Fibroblast of lung (primary cell): ENCODE data around the gene DPYD. TPM values are rescaled to one million over a fixed set of nuclear protein-coding genes. Genes with fewer than 3 reads are reported as not detected.

Source experiments
- DNase-seq, 2 donors: peaks; one replicate each; pipeline versions ENCODE4 v3.0.0 to v3.0.0-alpha.2; 2010; ENCODE audit warnings: low read depth in 2 of 2
- H2AFZ ChIP-seq: 2 replicates; pipeline ENCODE4 v1.5.1; 2012; ENCODE audit warnings: low read length, control low read depth, inconsistent platforms
- H3K27ac ChIP-seq: 2 replicates; pipeline ENCODE4 v1.5.1; 2011; ENCODE audit warnings: low read length, control low read depth; ENCODE audit not compliant: insufficient read depth
- H3K27me3 ChIP-seq: 2 replicates; pipeline ENCODE4 v1.5.1; 2011; ENCODE audit warnings: mild to moderate bottlenecking, low read length; ENCODE audit not compliant: control insufficient read depth, insufficient read depth
- H3K36me3 ChIP-seq: 2 replicates; pipeline ENCODE4 v1.5.1; 2011; ENCODE audit warnings: low read length; ENCODE audit not compliant: control insufficient read depth, insufficient read depth
- H3K4me1 ChIP-seq: 2 replicates; pipeline ENCODE4 v1.5.1; 2011; ENCODE audit warnings: low read length; ENCODE audit not compliant: control insufficient read depth, insufficient read depth; ENCODE audit errors: extremely low read depth
- H3K4me2 ChIP-seq: 2 replicates; pipeline ENCODE4 v1.5.1; 2011; ENCODE audit warnings: low read length, control low read depth; ENCODE audit not compliant: insufficient read depth; ENCODE audit errors: extremely low read depth
- H3K4me3 ChIP-seq, 4 experiments: fragments of 200-600 bp in 1 of 4; sonication (generic) in 1 of 4; replicated peaks in 1 of 4; 2 replicates each; pipeline ENCODE4 v1.5.1; 2011 to 2016; ENCODE audit warnings: low read length in 4 of 4, low read depth in 3 of 4, mild to moderate bottlenecking in 3 of 4, control low read depth in 2 of 4, inconsistent platforms in 1 of 4, mixed read lengths in 1 of 4; ENCODE audit not compliant: insufficient read depth in 1 of 4; ENCODE audit errors: control extremely low read depth in 1 of 4
- H3K79me2 ChIP-seq: 2 replicates; pipeline ENCODE4 v1.5.1; 2012; ENCODE audit warnings: mild to moderate bottlenecking, low read length, inconsistent platforms; ENCODE audit not compliant: control insufficient read depth, insufficient read depth
- H3K9ac ChIP-seq: 2 replicates; pipeline ENCODE4 v1.5.1; 2011; ENCODE audit warnings: mild to moderate bottlenecking, low read length, control low read depth; ENCODE audit not compliant: insufficient read depth
- H3K9me3 ChIP-seq: 2 replicates; pipeline ENCODE4 v1.5.1; 2012; ENCODE audit warnings: low read depth, low read length; ENCODE audit not compliant: control insufficient read depth, insufficient read depth
- H4K20me1 ChIP-seq: 2 replicates; pipeline ENCODE4 v1.5.1; 2011; ENCODE audit warnings: low read length; ENCODE audit not compliant: control insufficient read depth, insufficient read depth; ENCODE audit errors: extremely low read depth
- CTCF ChIP-seq, 2 donors: IDR thresholded peaks in 1 of 2; conservative IDR thresholded peaks in 1 of 2; 1 replicate in 1 of 2; 2 replicates in 1 of 2; pipeline ENCODE4 v1.5.1; 2011 to 2012; ENCODE audit warnings: low read length in 2 of 2, control low read depth in 1 of 2, inconsistent platforms in 1 of 2, low read depth in 1 of 2, mild to moderate bottlenecking in 1 of 2
- EZH2 ChIP-seq: IDR thresholded peaks from 2 replicates; pipeline ENCODE4 v1.5.1; 2012; ENCODE audit warnings: low read length, control low read depth, mild to moderate bottlenecking; ENCODE audit errors: missing control alignments
- polyA plus RNA-seq, 2 donors: library from polyadenylated mRNA; depleted of rRNA in 1 of 2; stranded (reverse) in 1 of 2; unstranded in 1 of 2; fragments of >200 nt; gene quantifications; 2 replicates each; pipeline ENCODE4 v1.2.1, GENCODE V29; 2011 to 2012; ENCODE audit warnings: missing spikeins in 1 of 2
- total RNA-seq: library from RNA; depleted of rRNA; stranded (reverse); fragments of >200 nt; gene quantifications from 2 replicates; pipeline ENCODE4 v1.2.1, GENCODE V29; 2014

DPYD gene
- total and polyA plus RNA-seq, 2 donors (not counting 1 experiment from before 2014, with no cell fraction given), result 32.0 to 63.1 TPM

GRCh38 chr1:97070376-97070775 lies 850.5 kb downstream of the DPYD start:
- Histone ChIP-seq H3K9me3 (no peaks in the 10 kb centered on the region), H3K27me3 (no peaks in the 10 kb centered on the region), H2AFZ (no peak overlapping the region), H3K4me2 (no peak overlapping the region), H3K27ac (no peak overlapping the region), H3K36me3 (no peaks in the 10 kb centered on the region), H3K9ac (no peak overlapping the region), H3K4me3 (no peak overlapping the region), H3K4me1 (no peaks in the 10 kb centered on the region), H3K79me2 (no peaks in the 10 kb centered on the region), H4K20me1 (no peaks in the 10 kb centered on the region)
- TF ChIP-seq CTCF (conservative IDR thresholded peaks at IDR 0.05 in 1 of 2, IDR thresholded peaks at IDR 0.05 in 1 of 2; ENCODE audit: low read depth in 1 of 2, low read length in 2 of 2) (no peak), EZH2 (no peak)
- peak; percentile 63 to 74 for DNase-seq

GRCh38 chr1:97069312-97069711 lies 851.5 kb downstream of the DPYD start:
- no peak for DNase-seq
- H3K9ac ChIP-seq, result no peak overlapping the region
- H3K4me1 ChIP-seq, result no peaks in the 10 kb centered on the region
- TF ChIP-seq EZH2, result no peak
- H3K4me3 ChIP-seq, result no peak overlapping the region
- no peak overlapping the region for H3K27ac ChIP-seq
- H4K20me1 ChIP-seq, result no peaks in the 10 kb centered on the region
- no peaks in the 10 kb centered on the region for H3K36me3 ChIP-seq
- no peak overlapping the region for H2AFZ ChIP-seq
- H3K9me3 ChIP-seq, result no peaks in the 10 kb centered on the region
- H3K4me2 ChIP-seq, result no peak overlapping the region
- no peaks in the 10 kb centered on the region for H3K79me2 ChIP-seq
- H3K27me3 ChIP-seq, result no peaks in the 10 kb centered on the region

- Histone ChIP-seq H4K20me1 (no peaks in the 10 kb centered on the region), H3K4me2 (no peak overlapping the region), H3K27ac (no peak overlapping the region), H3K9ac (no peak overlapping the region), H3K9me3 (no peaks in the 10 kb centered on the region), H3K4me1 (no peaks in the 10 kb centered on the region), H3K4me3 (no peak overlapping the region), H2AFZ (no peak overlapping the region), H3K79me2 (no peaks in the 10 kb centered on the region), H3K36me3 (no peaks in the 10 kb centered on the region), H3K27me3 (no peaks in the 10 kb centered on the region)
- TF ChIP-seq EZH2 (no peak), CTCF (conservative IDR thresholded peaks at IDR 0.05 in 1 of 2, IDR thresholded peaks at IDR 0.05 in 1 of 2; ENCODE audit: low read depth in 1 of 2, low read length in 2 of 2) (no peak)
- no peak for DNase-seq
Observed at GRCh38 chr1:97066860-97067259, 854.0 kb downstream of the DPYD start.
